NCI-H345 (cell line): Measurements from ENCODE around the gene EMX1.

Source experiments
- DNase-seq: peaks from one replicate; lab custom pipeline; 2025; lab: John Stamatoyannopoulos, UW

The EMX1 gene

GRCh38 chr2:72980535-72981217, 63.4 kb downstream of the EMX1 start:
- no peak for DNase-seq

- DNase-seq, result peak; percentile 1
These were observed 64.2 kb downstream of the EMX1 start for GRCh38 chr2:72981536-72981935.

- no peak for DNase-seq
These were observed 64.9 kb downstream of the EMX1 start for GRCh38 chr2:72982219-72982618.

- no peak for DNase-seq
These were observed 65.6 kb downstream of the EMX1 start for GRCh38 chr2:72982781-72983499.

- no peak for DNase-seq
These were observed 66.3 kb downstream of the EMX1 start for GRCh38 chr2:72983500-72984161.

DNA sequence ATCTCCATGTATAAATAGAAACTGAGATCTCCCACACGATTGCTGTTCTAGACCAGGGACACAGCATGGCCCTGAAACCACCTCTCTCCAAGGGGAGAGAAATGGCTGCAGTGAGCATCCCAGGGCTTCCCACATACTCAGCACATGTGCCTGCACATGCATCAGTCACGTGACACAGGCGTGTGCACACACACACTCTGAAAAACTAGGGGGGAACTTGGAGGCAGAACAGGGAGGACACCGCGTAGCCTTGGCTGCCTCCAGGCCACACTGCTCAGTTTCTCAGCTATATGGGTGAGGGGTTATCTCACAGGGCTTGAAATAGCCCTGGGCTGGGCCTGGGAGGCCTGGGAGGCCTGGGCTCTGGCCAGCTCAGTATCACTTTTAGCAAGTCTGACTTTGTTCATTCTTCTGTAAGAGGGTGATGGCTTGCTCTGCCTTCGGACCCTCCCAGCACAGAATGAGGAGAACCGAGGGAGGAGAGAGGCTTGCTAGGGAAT, 66.9 kb downstream of the EMX1 start:
- DNase-seq, result no peak
